Measurements from ENCODE around the gene MGAT3.

DNA sequence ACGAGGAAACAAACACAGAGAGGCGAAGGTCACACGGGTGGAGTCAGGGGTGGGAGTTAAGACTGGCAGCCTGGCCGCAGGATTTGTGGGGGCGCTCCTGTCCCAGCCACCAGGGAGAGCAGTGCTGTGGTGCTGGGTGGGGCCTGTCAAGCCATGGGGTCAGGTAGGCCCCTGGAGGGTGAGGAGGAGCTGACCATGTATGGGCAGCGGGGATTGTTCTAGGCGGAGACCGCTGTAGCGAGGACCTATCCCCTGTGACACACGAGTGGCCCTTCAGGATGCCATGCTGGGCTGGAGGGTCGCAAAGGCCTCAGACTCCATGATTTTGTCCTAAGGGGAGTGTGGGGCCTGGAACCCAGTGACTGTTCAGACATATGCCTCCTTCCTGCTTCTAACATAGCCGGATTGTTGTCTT, 77.3 kb downstream of the MGAT3 start:
- TF ChIP-seq POLR2AphosphoS5 (IDR thresholded peaks at IDR 0.05; ENCODE audit: borderline replicate concordance, low read depth, low read length) (no peak), EZH2 (IDR thresholded peaks at IDR 0.05) (no peak)

All from SK-N-MC (cell line).